GM18519 (cell line): ENCODE data around the gene JPH3.

Source experiments
- ATAC-seq: cut with Tn5 transposase; IDR thresholded peaks from one replicate; pipeline ENCODE4 v1.9.1; 2021; ENCODE audit warnings: mild to moderate bottlenecking, moderate library complexity; ENCODE audit not compliant: unreplicated experiment, low FRiP score

JPH3 gene

DNA sequence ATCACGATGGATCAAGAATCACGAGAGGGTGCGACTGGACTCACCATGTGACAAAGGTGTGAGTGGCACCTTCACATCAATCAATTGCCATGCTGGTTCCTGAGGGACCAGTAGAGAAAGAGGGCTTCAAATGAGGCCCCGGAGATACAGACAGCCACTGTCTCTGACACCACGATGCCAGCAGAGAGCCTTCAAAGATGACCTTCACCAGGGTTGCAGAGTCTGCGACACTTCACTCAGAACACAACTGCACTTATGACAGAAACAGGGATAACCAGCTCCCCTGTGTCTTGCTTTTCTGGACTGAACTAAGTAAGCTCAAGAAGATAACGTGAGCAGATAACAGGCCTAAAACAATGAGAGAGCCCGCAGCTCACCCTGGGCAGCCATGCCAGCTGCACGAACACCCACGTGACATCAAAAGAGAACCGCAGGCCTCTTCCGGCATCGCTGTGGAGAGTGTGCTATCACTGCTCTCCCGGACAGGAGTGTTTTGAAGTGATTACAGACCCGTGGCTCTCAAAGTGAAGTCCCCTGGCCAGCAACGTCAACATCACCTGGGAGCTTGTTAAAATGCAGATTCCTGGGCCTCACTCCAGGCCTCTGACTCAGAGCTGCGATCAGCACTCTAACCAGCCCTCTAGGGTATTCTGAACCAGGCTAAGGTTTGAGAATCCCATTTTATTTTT, 127.1 kb downstream of the JPH3 start:
- no peak for ATAC-seq

- ATAC-seq: no peak
Measured at GRCh38 chr16:87731607-87732006, 129.3 kb downstream of the JPH3 start.

GRCh38 chr16:87733190-87733589, 130.9 kb downstream of the JPH3 start:
- no peak for ATAC-seq

DNA sequence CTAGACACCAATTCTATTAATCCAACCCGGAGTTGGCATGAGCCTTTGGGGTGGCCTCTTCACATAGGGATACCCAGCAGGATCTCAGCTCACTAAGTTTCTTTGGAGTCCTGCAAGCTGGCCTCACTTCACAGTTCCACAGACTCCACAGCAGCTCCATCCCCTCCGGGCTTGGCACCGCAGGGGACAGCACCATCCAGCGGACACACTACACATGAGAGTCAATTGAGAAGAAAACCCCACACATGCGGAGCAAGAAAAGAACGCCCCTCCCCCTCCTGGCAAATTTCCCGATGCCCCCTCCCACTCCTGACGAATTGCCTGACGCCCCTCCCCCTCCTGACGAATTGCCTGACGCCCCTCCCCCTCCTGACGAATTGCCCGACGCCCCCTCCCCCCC, 132.3 kb downstream of the JPH3 start:
- ATAC-seq: no peak

GRCh38 chr16:87735270-87736007, 133.1 kb downstream of the JPH3 start:
- no peak for ATAC-seq

DNA sequence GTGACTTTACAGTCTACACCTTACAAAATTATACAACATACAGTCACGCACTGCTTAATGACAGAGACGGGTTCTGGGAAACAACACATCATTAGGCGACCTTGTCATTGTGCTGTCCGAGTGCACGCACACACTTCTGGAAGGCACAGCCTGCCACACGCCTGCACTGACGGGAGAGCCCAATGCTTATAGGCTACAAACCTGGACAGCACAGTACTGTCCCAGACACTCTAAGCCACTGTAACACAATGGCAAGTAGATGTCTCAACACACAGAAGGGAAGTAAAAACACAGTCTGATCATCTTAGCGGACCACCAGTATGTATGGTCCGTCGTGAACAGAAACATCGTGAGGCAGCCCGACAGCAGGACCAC, 133.7 kb downstream of the JPH3 start:
- no peak for ATAC-seq

DNA sequence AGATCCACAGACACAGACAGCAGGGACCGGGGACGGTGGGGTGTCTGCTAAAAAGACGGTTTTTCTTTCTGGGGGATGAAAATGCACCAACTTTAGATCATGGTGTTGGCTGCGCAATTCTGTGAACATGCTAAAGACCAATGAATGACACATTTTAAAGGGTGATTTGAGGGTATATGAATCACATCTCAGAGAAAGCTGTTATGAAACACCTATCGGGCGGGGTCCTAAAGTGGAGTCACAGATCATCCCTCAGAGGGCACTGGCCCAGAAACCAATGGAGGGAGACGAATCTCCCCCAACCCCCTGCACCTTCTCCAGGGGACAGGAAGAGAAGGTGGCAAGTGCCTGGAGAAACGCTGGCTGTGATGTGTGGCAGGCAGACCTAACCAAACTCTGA, 137.5 kb downstream of the JPH3 start:
- no peak for ATAC-seq

GRCh38 chr16:87740441-87740840, 138.1 kb downstream of the JPH3 start:
- ATAC-seq: no peak

DNA sequence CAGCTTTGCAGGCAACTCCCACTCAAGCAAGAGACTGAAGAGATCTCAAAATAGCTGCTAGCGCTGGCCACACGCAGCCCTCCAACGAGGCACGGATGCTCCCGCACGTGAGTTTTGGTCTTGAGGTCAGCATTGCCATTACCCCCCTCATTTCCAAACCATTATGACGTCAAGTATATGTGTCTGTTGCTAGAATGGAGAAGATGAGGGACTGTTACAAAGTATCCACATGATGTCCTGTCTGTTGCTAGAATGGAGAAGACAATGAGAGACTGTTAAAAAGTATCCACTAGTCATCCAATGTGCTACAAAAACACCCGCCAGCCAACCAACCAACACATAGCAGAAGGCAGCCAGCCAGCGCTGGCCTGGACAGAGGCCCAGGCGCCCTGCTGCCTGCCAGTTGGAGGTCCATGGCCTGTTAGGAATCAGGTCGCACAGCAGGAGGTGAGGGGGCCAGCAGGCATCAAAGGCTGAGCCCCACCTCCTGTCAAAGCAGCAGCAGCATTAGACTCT, 138.7 kb downstream of the JPH3 start:
- ATAC-seq: no peak

DNA sequence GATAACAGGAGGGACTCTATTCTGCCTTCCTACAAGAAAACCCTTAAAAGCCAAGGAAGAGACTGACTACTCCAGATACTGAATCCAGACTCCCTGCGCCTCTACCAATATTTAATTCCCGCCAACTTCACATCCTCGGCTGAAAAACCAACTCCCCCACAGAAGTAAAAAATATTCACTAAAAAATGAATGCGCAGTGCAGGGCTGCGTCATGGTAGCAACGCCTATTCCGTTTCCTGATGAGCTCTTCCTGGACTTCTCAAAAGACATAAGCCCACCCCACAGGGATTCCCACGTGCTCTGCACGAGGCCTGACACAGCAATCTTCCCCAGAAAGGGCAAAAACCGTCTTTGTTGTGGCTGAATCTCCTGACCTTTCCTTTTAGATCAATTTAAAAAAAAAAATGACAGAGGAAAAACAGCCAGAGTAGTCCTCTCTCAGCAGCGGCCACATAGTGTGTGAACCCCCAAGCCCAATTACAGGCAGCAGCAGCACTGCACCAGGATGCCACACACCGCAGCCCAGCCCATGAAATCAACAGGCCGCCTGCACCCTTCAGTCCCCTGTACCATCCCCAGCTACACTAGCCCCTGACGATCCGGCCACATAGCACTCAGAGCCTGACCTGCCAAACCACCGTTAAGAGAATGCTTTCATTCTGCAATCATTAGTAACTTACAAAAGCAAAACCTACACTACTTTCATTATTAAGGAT, 139.6 kb downstream of the JPH3 start:
- ATAC-seq: no peak

DNA sequence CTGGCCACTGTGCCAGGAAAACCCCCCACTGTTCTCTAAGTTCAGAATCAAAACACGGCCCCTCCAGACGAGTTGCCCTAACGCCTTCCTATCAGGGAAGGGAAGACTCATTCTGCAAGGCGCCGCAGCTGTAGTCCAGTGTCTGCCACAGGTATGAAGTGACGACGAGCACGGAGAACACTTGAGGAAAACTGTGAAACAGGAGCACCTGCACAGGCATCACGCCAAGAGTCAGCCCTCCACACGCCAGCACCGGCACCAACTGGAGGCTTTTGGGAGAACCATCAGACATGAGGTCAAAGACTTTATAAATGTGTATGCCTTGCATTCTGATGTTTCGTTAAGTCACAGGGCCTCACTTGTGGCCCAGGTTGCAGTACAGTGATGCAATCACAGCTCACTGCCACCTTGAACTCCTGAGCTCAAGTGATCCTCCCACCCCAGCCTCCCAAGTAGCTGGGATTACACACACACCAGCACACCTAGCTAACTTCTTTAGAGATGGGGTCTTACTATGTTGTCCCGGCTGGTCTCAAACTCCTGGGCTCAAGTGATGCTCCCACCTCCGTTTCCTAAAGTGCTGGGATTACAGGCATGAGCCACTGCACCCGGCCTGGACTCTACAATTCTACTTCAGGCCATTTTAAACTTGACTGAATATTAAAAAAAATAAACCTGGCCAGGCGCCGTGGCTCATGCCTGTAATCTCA, 140.6 kb downstream of the JPH3 start:
- ATAC-seq: no peak

DNA sequence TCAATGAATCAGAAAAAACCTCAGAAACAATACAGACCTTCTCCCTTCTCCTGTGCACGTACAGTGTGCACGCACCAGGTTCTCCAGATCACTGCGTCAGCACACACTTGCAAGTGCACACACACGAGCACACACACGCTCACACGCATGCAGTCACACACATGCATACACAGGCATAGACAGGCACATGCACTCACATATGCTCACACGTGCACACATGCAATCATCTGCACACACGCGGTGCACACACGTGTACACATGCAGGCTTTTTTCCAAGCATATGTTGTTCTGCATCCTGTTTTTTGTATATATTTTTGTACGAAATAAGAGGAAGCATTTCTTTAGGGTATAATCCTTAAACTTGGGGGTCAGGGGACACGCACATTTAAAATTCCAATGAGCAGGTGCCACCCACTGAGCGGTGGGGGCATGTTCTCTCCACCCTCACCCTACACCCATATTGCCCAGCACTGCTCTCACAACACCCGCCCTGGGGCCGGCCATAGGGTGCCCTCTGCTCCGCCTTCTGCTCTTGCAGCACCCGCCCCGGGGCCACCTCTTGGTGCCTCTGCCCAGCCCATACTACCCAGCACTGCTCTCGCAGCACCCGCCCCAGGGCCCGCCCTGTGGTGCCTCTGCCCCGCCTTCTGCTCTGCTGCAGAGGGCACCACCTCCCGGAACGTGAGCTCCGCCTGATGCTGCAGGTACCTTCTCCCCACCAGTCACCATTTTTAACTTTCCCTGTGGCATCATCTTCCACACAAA, 142.6 kb downstream of the JPH3 start:
- ATAC-seq: no peak

DNA sequence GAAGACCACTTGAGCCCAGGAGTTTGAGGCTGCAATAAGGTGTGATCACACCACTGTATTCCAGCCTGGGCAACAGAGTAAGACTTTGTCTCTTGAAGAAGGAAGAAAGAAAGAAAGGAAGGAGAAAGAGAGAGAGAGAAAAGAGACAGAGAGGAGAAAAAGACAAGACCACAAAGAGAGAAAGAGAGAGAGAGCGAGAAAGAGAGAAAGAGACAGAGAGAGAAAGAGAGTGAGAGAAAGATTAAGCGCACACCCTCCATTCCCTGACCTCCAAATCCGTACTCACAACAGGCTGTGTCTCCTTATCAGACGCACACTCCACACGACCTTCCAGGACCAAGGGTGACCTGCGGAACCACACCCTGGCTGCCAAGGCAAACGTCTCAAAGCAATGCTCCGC, 143.9 kb downstream of the JPH3 start:
- ATAC-seq: no peak
